Subcutaneous abdominal adipose tissue (tissue), 5 donors: ENCODE data around the gene ST6GALNAC5.

ENCODE experiments used
- H3K27ac ChIP-seq: one replicate; pipeline ENCODE4 v1.7.0; 2013; ENCODE audit warnings: low read depth, mild to moderate bottlenecking, inconsistent platforms, low read length, moderate library complexity
- H3K27me3 ChIP-seq, 5 donors: one replicate each; pipeline ENCODE4 v1.7.0; 2013; ENCODE audit warnings: low read length in 5 of 5, inconsistent platforms in 1 of 5; ENCODE audit not compliant: control insufficient read depth in 5 of 5, insufficient read depth in 4 of 5
- H3K36me3 ChIP-seq, 5 donors: one replicate each; pipeline ENCODE4 v1.7.0; 2013; ENCODE audit warnings: low read length in 5 of 5; ENCODE audit not compliant: control insufficient read depth in 5 of 5, insufficient read depth in 5 of 5
- H3K4me1 ChIP-seq, 5 donors: one replicate each; pipeline ENCODE4 v1.7.0; 2013; ENCODE audit warnings: low read length in 5 of 5, mild to moderate bottlenecking in 3 of 5, moderate library complexity in 1 of 5; ENCODE audit not compliant: control insufficient read depth in 5 of 5, insufficient read depth in 5 of 5
- H3K4me3 ChIP-seq, 5 donors: one replicate each; pipeline ENCODE4 v1.7.0; 2013; ENCODE audit warnings: low read length in 5 of 5, low read depth in 1 of 5
- H3K9ac ChIP-seq, 5 donors: one replicate each; pipeline ENCODE4 v1.7.0; 2013; ENCODE audit warnings: low read length in 5 of 5, mild to moderate bottlenecking in 4 of 5, moderate library complexity in 3 of 5
- H3K9me3 ChIP-seq, 5 donors: one replicate each; pipeline ENCODE4 v1.7.0; 2013; ENCODE audit warnings: low read length in 5 of 5; ENCODE audit not compliant: control insufficient read depth in 5 of 5
- donor health status: healthy.
- donor health status: healthy.
- donor health status: healthy.
- donor health status: healthy.
- donor health status: healthy.

The ST6GALNAC5 gene

GRCh38 chr1:76989976-76990375 lies 122.7 kb downstream of the ST6GALNAC5 start:
- no peak overlapping the region for H3K27ac ChIP-seq
- H3K36me3 ChIP-seq: no peaks in the 10 kb centered on the region
- no peak overlapping the region for H3K4me3 ChIP-seq
- no peak overlapping the region for H3K9ac ChIP-seq
- H3K9me3 ChIP-seq: no peaks in the 10 kb centered on the region
- H3K4me1 ChIP-seq: no peaks in the 10 kb centered on the region
- no peaks in the 10 kb centered on the region for H3K27me3 ChIP-seq

GRCh38 chr1:76993036-76993435 lies 125.8 kb downstream of the ST6GALNAC5 start:
- H3K4me3 ChIP-seq: no peak overlapping the region
- H3K27ac ChIP-seq: no peak overlapping the region

GRCh38 chr1:76998582-76999223 lies 131.4 kb downstream of the ST6GALNAC5 start:
- no peaks in the 10 kb centered on the region for H3K9me3 ChIP-seq
- no peaks in the 10 kb centered on the region for H3K4me1 ChIP-seq
- no peak overlapping the region for H3K4me3 ChIP-seq
- no peak overlapping the region for H3K9ac ChIP-seq
- no peaks in the 10 kb centered on the region for H3K27me3 ChIP-seq
- H3K36me3 ChIP-seq: no peaks in the 10 kb centered on the region
- no peak overlapping the region for H3K27ac ChIP-seq

More at GRCh38 chr1:76993036-76993435, 125.8 kb downstream of the ST6GALNAC5 start:
- Histone ChIP-seq H3K27me3 (no peaks in the 10 kb centered on the region), H3K36me3 (no peaks in the 10 kb centered on the region), H3K9ac (no peak overlapping the region), H3K9me3 (no peaks in the 10 kb centered on the region), H3K4me1 (no peaks in the 10 kb centered on the region)

- no peak overlapping the region for H3K27ac ChIP-seq
- no peaks in the 10 kb centered on the region for H3K27me3 ChIP-seq
- H3K36me3 ChIP-seq: no peaks in the 10 kb centered on the region
- no peak overlapping the region for H3K9ac ChIP-seq
- no peaks in the 10 kb centered on the region for H3K4me1 ChIP-seq
- H3K4me3 ChIP-seq: no peak overlapping the region
- no peaks in the 10 kb centered on the region for H3K9me3 ChIP-seq
Observed at GRCh38 chr1:77007675-77008074, 140.4 kb downstream of the ST6GALNAC5 start.

GRCh38 chr1:77010937-77011336 lies 143.7 kb downstream of the ST6GALNAC5 start:
- no peak overlapping the region for H3K27ac ChIP-seq
- H3K27me3 ChIP-seq: no peaks in the 10 kb centered on the region
- H3K9ac ChIP-seq: no peak overlapping the region
- no peaks in the 10 kb centered on the region for H3K36me3 ChIP-seq
- H3K4me3 ChIP-seq: no peak overlapping the region
- H3K4me1 ChIP-seq: no peaks in the 10 kb centered on the region
- H3K9me3 ChIP-seq: no peaks in the 10 kb centered on the region

GRCh38 chr1:77012066-77012465 lies 144.8 kb downstream of the ST6GALNAC5 start:
- Histone ChIP-seq H3K9me3 (no peaks in the 10 kb centered on the region), H3K9ac (no peak overlapping the region), H3K4me1 (no peaks in the 10 kb centered on the region), H3K27ac (no peak overlapping the region), H3K36me3 (no peaks in the 10 kb centered on the region), H3K27me3 (no peaks in the 10 kb centered on the region), H3K4me3 (no peak overlapping the region)

GRCh38 chr1:77014073-77014788 lies 147.0 kb downstream of the ST6GALNAC5 start:
- Histone ChIP-seq H3K4me1 (no peaks in the 10 kb centered on the region), H3K9ac (no peak overlapping the region), H3K4me3 (no peak overlapping the region), H3K27me3 (no peaks in the 10 kb centered on the region), H3K36me3 (no peaks in the 10 kb centered on the region), H3K9me3 (no peaks in the 10 kb centered on the region), H3K27ac (no peak overlapping the region)

GRCh38 chr1:77015748-77016341 lies 148.6 kb downstream of the ST6GALNAC5 start:
- Histone ChIP-seq H3K36me3 (no peaks in the 10 kb centered on the region), H3K4me3 (no peak overlapping the region), H3K27ac (no peak overlapping the region), H3K9me3 (no peaks in the 10 kb centered on the region), H3K4me1 (no peaks in the 10 kb centered on the region), H3K27me3 (no peaks in the 10 kb centered on the region), H3K9ac (no peak overlapping the region)

GRCh38 chr1:77016386-77016985 lies 149.2 kb downstream of the ST6GALNAC5 start:
- Histone ChIP-seq H3K9me3 (no peaks in the 10 kb centered on the region), H3K27me3 (no peaks in the 10 kb centered on the region), H3K27ac (no peak overlapping the region), H3K4me3 (no peak overlapping the region), H3K4me1 (no peaks in the 10 kb centered on the region), H3K9ac (no peak overlapping the region), H3K36me3 (no peaks in the 10 kb centered on the region)

GRCh38 chr1:77018311-77018710 lies 151.0 kb downstream of the ST6GALNAC5 start:
- H3K36me3 ChIP-seq: no peaks in the 10 kb centered on the region

More at GRCh38 chr1:77018311-77018710, 151.0 kb downstream of the ST6GALNAC5 start:
- Histone ChIP-seq H3K9me3 (no peaks in the 10 kb centered on the region), H3K27me3 (no peaks in the 10 kb centered on the region), H3K27ac (no peak overlapping the region), H3K4me3 (no peak overlapping the region), H3K4me1 (no peaks in the 10 kb centered on the region), H3K9ac (no peak overlapping the region)
